ENCODE results near the gene CHD5.

Gene CHD5

GRCh38 chr1:6198646-6199297 is 18.7 kb upstream of the CHD5 start:
- Histone ChIP-seq H2AFZ (ENCODE audit: low read length) (peak overlapping the region; percentile 72), H4K20me1 (ENCODE audit: insufficient read depth, low read length) (0 out of 2 replicates have a peak, but pooled peaks cover 13% of the 10 kb centered on the region), H3K79me2 (ENCODE audit: low read length) (peaks cover 54% of the 10 kb centered on the region), H3K9me2 (replicated peaks; ENCODE audit: insufficient read depth, low read length) (no peaks in the 10 kb centered on the region), H3K4me1 (ENCODE audit: low read length) (peaks cover 19% of the 10 kb centered on the region), H3K27ac (ENCODE audit: low read length) (peak overlapping the region; percentile 44; the same call in 1 of the 2 replicates), H3K4me2 (ENCODE audit: low read depth, low read length) (peak overlapping the region; percentile 85), H3K4me3 (ENCODE audit: low read length) (peak overlapping the region; percentile 97), H3F3A (ENCODE audit: insufficient read depth, low read length) (no peaks in the 10 kb centered on the region), H3K9me3 (replicated peaks; ENCODE audit: insufficient read depth, low read length) (no peaks in the 10 kb centered on the region), H3K27me3 (replicated peaks; ENCODE audit: insufficient read depth, low read length) (no peaks in the 10 kb centered on the region), H3K36me3 (replicated peaks; ENCODE audit: insufficient read depth, low read length) (peaks cover 5% of the 10 kb centered on the region), H3K9ac (ENCODE audit: low read length) (peak overlapping the region; percentile 98)
- TF ChIP-seq EZH2phosphoT487 (IDR thresholded peaks at IDR 0.05; ENCODE audit: low read length): no peak
- TF ChIP-seq CTCF (IDR thresholded peaks at IDR 0.05; ENCODE audit: low read length): no peak
- TF ChIP-seq EZH2 (optimal IDR thresholded peaks at IDR 0.05; ENCODE audit: low read depth, low read length): no peak
- DNase-seq: peak; percentile 41

GRCh38 chr1:6197746-6198427 is 17.8 kb upstream of the CHD5 start:
- Histone ChIP-seq H3K27me3 (replicated peaks; ENCODE audit: insufficient read depth, low read length) (no peaks in the 10 kb centered on the region), H3K27ac (ENCODE audit: low read length) (no peak overlapping the region), H3K79me2 (ENCODE audit: low read length) (peaks cover 63% of the 10 kb centered on the region), H3K9me2 (replicated peaks; ENCODE audit: insufficient read depth, low read length) (no peaks in the 10 kb centered on the region), H3K4me2 (ENCODE audit: low read depth, low read length) (peak overlapping the region; percentile 85), H4K20me1 (ENCODE audit: insufficient read depth, low read length) (0 out of 2 replicates have a peak, but pooled peaks cover 13% of the 10 kb centered on the region), H3K9ac (ENCODE audit: low read length) (peak overlapping the region; percentile 98; the same call in 1 of the 2 replicates), H3K9me3 (replicated peaks; ENCODE audit: insufficient read depth, low read length) (no peaks in the 10 kb centered on the region), H2AFZ (ENCODE audit: low read length) (no peak overlapping the region), H3K36me3 (replicated peaks; ENCODE audit: insufficient read depth, low read length) (peaks cover 8% of the 10 kb centered on the region), H3F3A (ENCODE audit: insufficient read depth, low read length) (no peaks in the 10 kb centered on the region), H3K4me3 (ENCODE audit: low read length) (peak overlapping the region; percentile 97), H3K4me1 (ENCODE audit: low read length) (peaks cover 19% of the 10 kb centered on the region)
- TF ChIP-seq EZH2phosphoT487 (IDR thresholded peaks at IDR 0.05; ENCODE audit: low read length): no peak
- TF ChIP-seq CTCF (IDR thresholded peaks at IDR 0.05; ENCODE audit: low read length): no peak
- no peak for TF ChIP-seq EZH2 (optimal IDR thresholded peaks at IDR 0.05; ENCODE audit: low read depth, low read length)
- DNase-seq: no peak

GRCh38 chr1:6191968-6192367 is 11.8 kb upstream of the CHD5 start:
- Histone ChIP-seq H2AFZ (ENCODE audit: low read length) (no peak overlapping the region), H3K27ac (ENCODE audit: low read length) (no peak overlapping the region), H3K9ac (ENCODE audit: low read length) (no peak overlapping the region), H3K9me2 (replicated peaks; ENCODE audit: insufficient read depth, low read length) (no peaks in the 10 kb centered on the region), H3K4me3 (ENCODE audit: low read length) (no peak overlapping the region), H4K20me1 (ENCODE audit: insufficient read depth, low read length) (peaks cover 33% of the 10 kb centered on the region), H3K9me3 (replicated peaks; ENCODE audit: insufficient read depth, low read length) (no peaks in the 10 kb centered on the region), H3K4me2 (ENCODE audit: low read depth, low read length) (no peak overlapping the region), H3K27me3 (replicated peaks; ENCODE audit: insufficient read depth, low read length) (no peaks in the 10 kb centered on the region), H3F3A (ENCODE audit: insufficient read depth, low read length) (no peaks in the 10 kb centered on the region), H3K79me2 (ENCODE audit: low read length) (peaks cover 85% of the 10 kb centered on the region), H3K36me3 (replicated peaks; ENCODE audit: insufficient read depth, low read length) (peaks cover 8% of the 10 kb centered on the region; the same call in 1 of the 2 replicates), H3K4me1 (ENCODE audit: low read length) (no peaks in the 10 kb centered on the region)
- TF ChIP-seq EZH2 (optimal IDR thresholded peaks at IDR 0.05; ENCODE audit: low read depth, low read length) (no peak), CTCF (IDR thresholded peaks at IDR 0.05; ENCODE audit: low read length) (no peak), EZH2phosphoT487 (IDR thresholded peaks at IDR 0.05; ENCODE audit: low read length) (no peak)
- no peak for DNase-seq

Data from MM.1S (cell line).